Activated effector memory CD4-positive, alpha-beta T cell treated with Interleukin-2 at 50 U/mL for 16 hours (primary cell): ENCODE results near the gene TBPL1.
"Not testable (repeated sequence)": the region's sequence is repeated elsewhere in the genome, so short reads cannot be mapped to it uniquely, and the experiment has no call there.

Experiments used
- DNase-seq: peaks from one replicate; pipeline ENCODE4 v3.0.0-alpha.2; 2020

The TBPL1 gene

DNA sequence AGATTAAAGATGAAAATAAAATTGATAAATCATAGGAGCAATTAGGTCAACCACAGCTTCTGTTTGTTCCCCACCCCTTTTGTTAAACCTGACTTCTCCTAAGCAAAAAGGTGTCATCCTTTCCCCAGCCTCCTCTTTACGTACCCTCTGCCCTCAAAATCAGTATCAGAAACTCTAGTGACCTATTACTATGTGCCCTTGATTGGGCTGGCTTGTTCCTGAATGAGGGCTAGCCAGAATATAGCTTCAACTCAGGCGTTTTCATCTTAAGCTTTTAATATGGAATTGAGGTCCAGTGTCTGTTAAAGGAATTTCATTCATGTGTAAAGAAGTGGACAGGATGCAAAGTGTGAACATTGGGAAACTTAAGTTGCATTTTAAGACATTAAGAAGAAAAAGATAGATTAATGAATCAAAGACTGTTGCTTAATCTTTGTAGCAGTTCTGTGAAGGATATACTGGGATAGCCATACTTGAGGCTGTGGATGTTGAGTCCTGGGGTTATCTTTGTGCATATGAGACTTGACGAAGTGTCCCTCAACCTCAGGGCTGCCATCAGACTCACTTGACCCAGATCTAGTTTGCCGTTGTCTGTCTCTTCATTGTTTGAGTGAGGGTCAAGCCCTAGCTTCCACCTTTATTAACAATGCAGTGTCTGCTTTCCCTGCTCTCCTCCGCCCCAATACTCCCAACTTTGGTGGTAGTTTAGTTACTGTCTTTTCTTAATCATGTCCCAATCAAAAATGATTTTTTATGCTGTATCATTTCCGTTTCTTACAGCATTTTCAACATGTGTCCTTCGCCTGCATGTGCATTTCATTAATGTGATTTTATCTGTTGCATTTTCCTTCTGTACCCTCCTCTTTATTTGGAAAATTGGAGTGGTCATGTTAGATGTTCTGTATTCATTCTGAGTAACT, 1.9 kb downstream of the TBPL1 start:
- DNase-seq = no peak

DNA sequence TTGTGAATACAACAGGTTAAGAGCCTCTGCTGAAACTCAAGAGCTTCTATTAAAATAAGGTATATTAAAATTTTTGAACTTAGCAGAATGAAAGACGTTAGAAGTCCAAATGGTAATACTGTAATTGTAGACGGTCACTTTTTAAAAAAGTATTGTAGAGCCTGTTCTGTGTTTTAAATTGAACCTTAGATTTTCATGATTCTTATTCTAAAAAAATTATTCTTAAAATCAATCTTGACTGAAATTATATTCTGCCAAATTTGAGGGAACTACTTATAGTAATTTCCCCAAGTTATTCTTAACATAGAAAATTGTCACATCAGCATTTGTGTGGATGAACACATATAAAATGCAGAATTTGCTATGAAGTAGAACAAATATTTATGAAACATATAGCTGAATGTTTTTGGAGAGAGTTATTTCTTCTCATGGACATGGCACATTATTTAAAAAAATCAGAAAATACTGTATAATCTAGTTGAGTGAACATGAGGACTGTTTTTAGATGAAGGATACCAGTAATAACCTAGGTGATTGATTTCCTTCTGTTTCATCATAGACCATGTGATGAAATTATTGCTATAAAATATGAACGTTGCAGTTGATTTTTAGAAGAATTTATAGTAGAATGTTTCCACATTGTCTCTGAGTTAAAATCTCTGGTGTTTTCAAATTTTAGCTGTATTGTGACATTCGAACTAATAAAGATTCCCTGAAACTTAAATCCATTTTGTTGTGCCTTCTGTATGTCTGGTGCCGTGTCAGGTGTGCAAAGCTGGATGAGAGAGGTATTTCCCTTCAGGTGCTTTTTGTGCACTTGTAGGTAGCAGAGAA, 2.8 kb downstream of the TBPL1 start:
- DNase-seq = no peak

DNA sequence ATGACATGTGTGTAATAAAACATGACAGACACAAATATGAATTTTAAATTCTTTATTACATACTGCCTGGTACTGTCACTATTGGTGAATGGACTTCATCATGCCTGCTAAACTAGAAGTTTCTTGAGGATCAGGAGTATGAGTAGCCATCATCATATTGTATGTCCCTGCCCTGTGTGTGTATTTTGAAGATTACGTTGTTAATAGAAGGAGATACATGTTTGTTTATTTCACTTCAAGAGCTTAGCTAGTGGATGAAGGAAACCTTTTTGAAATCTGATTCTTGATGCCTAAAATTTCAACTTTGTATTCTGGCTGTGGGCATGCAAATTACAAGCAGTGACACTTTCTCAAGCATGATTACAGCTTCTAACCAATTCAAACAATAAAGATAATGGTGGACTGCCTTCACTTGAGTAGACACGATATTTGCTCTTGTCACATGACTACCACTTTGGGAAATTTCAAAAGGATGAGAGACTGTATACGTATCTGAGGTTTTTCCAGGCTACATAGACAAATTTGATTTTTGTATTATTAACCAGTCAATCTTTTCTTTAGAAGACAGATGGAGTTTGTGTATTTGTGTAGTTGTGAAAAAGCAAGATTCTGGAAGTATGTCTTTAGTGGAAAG, 3.5 kb downstream of the TBPL1 start:
- no peak for DNase-seq

DNA sequence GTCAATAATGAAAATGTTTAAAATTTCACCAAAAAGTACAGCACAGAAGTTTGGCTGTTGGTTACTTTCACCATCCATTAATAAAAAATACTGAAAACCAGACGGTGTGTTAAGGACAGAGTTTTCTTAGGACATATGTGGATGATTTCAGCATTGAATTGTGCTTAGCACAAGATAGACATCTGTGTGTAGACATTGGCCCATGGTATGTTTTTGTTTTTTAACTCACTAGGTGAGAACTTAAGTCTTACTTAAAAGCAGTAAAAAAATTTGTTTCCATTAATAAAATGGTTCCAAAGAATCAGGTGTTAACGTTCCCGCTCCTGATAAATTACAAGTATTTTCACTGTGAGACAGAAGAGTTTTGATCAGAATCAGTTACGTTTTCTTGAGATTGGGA, 4.2 kb downstream of the TBPL1 start:
- DNase-seq = no peak

DNA sequence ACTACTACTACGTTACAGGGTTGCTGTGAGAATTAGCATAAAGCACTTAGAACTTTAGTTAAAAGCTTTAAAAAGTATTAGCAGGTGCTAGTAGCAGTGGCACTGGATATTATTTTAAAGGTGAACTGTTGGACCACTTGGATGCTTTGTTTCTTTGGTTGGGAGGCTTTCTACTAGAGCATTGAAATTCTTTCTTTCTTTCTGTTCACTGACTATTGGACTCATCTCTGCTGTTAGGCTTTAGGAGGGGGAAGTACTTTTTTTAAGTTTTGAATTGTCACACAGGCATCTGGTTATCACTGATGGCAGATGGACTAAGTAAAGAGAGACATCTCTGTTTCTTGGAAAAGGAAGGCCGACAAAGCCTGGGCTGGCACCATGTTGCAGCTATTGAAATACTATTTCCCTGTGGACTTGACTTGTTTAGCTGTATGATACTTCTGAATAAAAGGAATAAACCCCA, 4.8 kb downstream of the TBPL1 start:
- no peak for DNase-seq

DNA sequence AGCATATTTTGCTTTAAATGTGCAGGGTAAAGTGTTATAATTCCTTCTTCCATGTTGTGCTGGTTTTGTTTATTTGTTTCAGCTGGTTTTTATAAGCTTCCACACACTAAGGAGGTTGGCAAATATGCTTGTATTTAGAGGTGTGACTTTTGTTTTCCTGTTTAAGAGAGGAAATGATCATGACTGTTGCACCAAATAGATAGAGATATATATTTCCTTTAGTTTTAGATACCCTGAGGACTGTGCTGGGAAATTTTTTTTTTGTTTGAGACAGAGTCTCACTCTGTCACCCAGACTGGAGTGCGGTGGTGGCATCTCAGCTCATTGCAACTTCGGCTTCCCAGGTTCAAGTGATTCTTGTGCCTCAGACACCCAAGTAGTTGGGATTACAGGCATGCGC, 5.8 kb downstream of the TBPL1 start:
- no peak for DNase-seq

DNA sequence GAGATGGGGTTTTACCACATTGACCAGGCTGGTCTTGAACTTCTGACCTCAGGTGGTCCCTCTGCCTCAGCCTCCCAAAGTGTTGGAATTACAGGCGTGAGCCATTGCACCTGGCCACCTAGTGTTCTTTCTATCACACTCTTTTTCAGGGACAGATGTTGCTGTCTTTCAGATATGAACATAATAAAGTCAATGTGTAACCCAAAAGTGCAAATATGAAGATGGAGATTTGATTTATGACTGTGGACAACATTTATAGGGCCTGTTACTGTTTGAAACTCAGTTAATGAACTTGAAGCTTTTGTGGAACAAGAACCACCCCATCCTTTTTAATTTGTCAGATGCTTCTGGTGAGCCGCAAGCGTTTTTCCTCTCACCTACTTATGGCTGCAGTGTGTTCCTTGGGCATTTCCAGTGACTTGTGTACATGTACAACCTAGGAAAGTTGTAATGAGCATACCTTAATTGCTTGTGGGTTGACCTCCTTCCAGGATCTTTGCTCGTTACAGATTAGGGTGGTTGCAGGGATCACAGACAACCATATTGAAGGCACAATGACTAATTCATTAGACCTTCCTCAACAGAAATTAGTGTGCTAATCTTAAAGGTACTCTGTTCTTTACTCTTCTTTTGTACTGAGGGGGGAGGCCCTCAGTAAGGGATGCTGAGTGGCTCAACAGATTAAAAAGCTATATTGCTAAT, 6.8 kb downstream of the TBPL1 start:
- DNase-seq = no peak

DNA sequence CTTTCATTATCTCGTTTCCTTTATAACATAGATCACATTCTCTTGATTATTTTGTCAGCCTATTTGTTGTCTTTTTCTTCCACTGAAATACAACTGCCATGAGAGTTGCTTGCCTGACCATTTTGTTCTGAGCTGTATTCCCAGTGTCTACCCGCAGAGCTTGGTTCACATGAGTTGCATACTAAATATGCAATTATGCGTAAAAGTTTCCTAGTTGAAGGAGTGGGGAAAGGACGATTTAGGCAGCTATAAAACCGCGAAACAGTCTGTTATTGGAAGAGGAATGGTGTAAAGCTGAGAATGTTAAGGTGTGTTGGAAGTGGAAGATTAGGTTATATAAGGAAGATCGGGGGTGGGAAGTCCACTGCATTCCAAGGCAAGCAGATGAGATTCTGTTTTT, 8.8 kb downstream of the TBPL1 start:
- no peak for DNase-seq

DNA sequence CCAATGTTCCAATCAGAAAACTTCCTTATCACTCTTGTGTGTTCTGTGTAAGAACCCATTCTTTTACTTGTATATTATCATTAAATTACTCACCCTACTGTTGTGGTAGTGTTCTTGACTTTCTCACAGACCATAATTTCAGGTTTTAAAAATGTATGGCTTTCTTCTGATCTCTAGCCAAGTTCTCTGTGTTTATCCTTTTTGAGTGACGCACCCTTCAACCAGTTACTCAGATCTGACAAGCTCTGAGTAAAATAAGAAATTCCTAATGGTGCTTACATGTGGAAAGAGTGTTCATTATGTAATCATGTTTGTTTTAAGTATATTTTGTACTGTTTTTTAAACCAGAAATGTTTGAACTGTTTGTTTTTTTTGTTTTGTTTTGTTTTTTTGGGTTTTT, 11.0 kb downstream of the TBPL1 start:
- DNase-seq = no peak

DNA sequence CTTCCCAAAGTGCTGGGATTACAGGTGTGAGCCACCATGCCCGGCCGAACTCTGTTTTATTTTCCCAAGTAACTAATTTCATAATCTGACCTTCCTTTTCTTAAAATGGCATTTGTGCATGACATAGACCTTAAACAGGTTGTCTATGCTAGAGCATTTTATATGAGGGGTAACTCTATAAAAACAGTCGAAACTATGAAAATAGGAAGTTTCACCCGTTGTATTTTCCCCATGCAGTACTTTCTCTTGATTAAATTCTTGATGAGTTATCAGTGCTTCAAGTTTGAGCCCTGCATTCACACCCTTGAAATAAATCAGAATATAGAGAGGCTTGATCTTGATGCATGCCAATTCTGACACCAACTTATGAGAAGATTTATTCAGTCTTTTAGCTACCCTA, 11.7 kb downstream of the TBPL1 start:
- no peak for DNase-seq

DNA sequence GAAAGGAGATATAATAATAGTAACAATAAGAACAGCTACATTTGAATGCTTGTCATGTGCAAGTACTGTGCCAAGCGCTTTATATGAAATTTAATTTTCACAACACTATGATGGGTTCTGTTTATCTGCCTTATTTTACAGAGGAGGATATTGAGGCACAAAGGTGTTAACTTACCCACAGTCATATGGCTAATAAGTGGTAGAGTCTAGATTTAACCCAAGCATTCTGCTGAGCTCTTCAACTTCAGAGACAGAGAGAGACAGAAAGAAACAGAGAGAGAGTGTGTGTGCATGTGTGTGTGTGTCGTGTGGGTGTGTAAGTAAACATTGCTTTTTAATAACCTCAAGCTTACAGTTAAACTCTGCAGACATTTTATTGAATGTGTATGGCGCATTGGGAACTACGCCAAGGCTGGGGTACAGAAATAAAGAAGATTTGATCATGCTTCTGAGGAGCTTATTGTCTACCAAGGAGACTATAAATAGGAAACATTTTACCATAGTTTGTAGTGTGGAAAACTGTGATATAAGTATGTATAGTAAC, 12.9 kb downstream of the TBPL1 start:
- no peak for DNase-seq

DNA sequence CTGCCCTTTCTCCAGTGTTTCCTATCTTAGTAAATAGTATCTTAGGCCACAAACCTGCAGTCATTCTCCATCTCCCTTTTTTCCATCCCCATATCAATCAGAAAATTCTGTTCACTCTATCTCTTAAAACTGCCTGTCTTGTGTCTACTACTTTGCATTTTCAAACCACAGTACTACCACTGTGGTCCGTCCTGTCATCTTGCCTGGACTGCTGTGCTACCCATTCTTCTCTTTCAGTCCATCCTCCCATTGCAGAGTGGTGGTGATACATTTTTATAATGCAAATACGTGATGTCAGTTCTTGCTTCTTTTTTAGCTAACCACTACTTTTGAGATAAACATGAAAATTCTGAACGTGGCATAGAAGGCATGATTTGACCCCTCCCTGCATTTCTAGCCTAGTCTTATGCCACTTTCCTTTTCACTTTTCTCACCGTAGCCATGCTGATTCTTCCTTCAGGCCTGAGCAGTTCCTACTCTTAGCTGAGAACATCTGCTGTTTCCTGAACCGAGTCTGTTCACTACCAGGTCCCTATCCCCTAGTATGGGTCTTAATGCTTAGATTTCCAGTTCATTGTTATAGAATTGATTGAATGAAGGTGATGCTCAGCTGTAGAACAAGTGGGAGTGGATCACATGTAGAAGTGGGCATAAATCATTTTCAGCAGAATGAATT, 13.8 kb downstream of the TBPL1 start:
- no peak for DNase-seq

DNA sequence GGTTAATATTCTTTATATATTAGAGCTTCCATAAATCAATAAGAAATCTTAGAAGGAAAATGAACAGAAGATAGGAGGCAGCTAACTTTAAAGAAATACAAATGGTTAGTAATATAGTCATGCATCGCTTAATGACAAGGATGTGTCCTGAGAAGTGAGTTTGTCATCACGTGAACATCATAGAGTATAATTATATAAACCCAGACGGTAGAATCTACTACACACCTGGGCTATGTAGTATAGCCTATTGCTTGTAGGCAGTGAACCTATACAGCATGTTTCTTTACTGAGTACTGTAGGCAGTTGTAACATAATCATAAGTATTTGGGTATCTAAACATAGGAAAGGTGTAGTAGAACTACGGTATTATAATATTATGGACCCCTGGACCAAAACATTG, 14.3 kb downstream of the TBPL1 start:
- no peak for DNase-seq

DNA sequence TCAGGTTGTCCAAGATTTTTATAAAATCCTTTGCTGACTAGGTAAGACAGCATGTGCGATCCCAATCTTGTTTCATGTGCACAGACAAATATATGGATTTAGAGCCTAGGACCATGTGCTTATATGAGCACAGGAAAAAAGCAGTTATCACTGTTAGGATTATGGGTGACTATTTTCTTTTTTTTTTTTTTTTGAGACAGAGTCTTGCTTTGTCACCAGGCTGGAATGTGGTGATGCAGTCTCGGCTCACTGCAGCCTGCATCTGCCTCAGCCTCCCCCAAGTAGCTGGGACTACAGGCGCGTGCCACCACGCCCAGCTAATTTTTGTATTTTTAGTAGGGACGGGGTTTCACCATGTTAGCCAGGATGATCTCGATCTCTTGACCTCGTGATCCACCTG, 14.8 kb downstream of the TBPL1 start:
- not testable (repeated sequence) for DNase-seq

DNA sequence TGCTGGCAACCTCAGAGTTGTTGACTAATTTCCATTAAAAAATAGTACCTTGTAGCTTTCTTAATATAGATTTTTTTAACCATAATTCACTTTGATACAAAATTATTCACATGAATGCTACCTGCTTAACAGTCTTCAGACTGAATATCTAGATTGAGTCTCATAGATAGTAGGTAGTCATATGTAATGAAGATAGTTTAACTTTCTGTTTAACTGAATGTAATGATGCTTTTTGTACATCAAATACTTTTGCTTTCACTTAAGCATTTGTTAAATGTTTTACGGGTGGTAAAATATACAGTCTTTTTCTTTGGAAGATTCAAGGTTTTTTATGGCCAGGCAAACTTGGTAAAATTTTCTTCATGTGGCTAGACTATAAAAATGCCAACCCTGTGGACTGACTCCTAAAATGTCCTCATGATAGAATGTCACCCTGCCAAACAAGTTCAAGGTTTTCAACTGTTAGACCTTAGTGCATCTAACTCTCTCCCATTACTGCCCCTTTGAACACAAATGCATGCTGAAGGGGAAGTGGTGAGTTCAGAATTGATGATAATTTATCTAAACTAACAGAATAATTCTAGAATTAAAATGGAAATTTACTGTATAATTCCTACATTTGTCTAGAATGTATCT, 16.4 kb downstream of the TBPL1 start:
- no peak for DNase-seq

DNA sequence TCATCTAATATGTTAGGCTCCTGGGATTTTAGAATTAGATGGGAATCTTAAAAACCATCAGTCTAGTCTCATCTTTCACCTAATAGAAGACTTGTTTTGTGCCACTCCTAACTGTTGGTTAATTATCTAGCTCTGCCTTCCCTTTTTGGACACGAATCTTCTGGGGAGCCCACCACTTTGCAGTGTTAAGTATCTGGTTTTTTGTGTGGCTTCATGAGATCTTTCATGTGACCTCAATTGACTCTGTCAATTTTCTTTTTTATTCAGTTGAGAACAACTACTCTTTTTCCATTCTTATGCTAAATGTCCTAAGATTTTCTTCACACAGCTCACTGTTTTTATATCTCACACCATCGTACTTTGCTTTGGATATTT, 16.9 kb downstream of the TBPL1 start:
- DNase-seq = no peak

DNA sequence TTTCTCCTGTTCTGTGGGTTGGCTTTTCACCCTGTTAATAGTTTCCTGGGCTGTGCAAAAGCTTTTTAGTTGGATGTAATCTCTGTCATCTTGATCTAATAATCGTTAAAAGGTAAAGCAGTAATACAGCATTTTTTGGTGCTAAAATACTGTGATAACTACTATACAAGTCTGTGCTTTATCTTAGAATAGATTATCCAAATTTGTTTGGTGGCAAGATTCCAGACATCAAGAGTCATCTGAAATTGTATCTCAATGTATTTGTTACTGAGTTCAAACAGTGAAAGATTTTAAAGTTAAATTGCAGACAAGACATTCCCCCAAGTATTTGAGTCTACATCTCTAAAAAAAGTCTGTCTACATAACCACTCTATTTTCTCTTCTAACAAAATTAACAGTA, 18.8 kb downstream of the TBPL1 start:
- no peak for DNase-seq

DNA sequence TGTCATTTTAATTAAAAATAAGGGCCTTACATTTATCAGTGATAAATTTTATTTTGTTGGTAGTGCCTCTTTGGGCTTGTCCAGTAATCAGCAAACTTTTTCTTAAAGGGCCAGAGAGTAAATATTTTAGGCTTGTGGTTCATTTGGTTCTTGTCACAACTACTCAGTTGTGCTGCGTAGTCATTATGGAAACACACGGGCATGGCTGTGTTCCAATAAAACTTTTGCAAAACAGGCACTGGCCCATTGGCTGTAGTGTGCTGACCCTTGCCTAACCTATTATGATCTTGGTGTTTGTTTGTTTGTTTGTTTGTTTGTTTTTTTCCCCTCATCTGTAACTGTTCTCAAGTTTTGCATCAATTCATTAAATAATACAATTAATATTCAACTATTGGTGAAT, 19.4 kb downstream of the TBPL1 start:
- DNase-seq = no peak

DNA sequence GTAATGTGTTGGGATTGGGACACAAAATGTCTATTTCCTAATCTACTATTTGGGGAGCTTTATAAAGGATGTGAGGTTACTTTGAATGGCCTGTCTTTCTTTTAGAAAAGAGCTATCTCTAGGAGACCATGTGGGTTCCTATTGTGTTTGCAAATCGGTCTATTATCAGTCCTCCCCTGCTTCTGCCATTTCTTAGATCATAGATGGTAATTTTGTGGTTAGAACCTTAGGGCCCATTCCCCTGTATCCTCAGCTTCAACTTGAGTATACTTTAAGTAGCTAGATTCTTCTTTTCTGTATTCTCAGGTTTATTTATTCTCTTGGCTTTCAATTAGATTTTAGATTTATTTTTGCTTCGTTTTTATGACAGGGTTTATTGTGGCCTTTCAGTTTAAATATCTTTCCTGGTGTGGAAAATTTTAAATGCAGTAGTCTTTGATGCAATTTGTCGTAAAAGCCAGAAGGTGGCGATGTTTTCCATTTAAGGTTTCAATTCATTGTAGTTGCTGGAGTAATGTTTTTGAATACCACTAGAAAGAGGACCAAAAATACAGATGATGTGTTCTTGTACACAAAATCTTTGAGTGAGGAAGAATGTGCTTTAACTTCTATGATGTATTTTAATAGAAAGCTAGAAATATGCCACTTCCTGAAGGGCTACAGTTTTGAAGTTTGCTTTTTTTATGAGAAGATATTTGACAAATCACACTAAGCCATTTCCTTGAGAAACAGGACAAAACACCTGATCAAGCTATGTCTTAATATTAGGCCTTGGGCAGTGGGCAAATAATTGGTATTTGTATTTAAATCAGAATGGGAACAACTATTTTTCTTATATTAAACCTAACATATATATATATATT, 20.3 kb downstream of the TBPL1 start:
- no peak for DNase-seq
